ENCODE results near the gene PRELID3B. TPM values are rescaled to one million over a fixed set of nuclear protein-coding genes. Genes with fewer than 3 reads are reported as not detected.

The PRELID3B gene
- total RNA-seq, 1 experiment from 2014 or later: 83.4 TPM

DNA sequence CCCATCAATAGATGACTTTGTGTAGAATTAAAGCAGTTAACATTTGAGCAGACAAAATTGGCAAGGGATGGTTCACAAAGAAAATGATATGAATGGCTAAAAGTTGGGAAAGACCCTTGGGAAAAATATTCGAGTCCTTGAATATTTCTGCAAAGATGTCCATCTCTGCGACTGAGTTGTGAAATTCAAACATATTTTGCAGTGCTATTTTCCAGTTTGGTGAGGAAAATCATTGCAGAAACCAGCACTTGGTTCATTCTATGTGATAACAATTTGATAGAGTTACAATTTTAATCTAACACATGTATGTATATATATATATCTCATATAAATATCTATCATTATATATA lies 6.1 kb upstream of the PRELID3B start:
- POLR2A ChIA-PET (ENCODE audit: low non-redundant PET): no interaction called here
- intact Hi-C loops (cut with micrococcal nuclease; ENCODE audit: unreplicated experiment): no loop called here

GRCh38 chr20:59047938-59048680 lies 5.5 kb upstream of the PRELID3B start:
- no TSS peak for BruUV-seq (replicated peaks)
- TF ChIP-seq CTCF (conservative IDR thresholded peaks at IDR 0.05; ENCODE audit: low read depth, low read length) (no peak), EZH2 (IDR thresholded peaks at IDR 0.05; ENCODE audit: borderline replicate concordance, low read depth, low read length, poor library complexity, severe bottlenecking) (no peak)
- intact Hi-C loops (cut with micrococcal nuclease; ENCODE audit: unreplicated experiment): no loop called here

More for the DNA sequence above, 6.1 kb upstream of the PRELID3B start:
- DNase-seq (ENCODE audit: low spot score): no peak
- Histone ChIP-seq H3K4me1 (ENCODE audit: insufficient read depth, low read length, poor library complexity, severe bottlenecking) (no peaks in the 10 kb centered on the region), H3K4me3 (ENCODE audit: low read depth, low read length, poor library complexity, severe bottlenecking) (no peak overlapping the region), H3K27me3 (replicated peaks; ENCODE audit: insufficient read depth, low read depth, low read length, poor library complexity) (peaks cover 29% of the 10 kb centered on the region), H3K9me3 (ENCODE audit: low read depth, low read length, poor library complexity, severe bottlenecking) (no peaks in the 10 kb centered on the region), H3K36me3 (ENCODE audit: insufficient read depth, low read length, poor library complexity, severe bottlenecking) (no peaks in the 10 kb centered on the region), H3K27ac (ENCODE audit: low read depth, low read length, poor library complexity, severe bottlenecking) (no peak overlapping the region)
- BruUV-seq (replicated peaks): no TSS peak
- TF ChIP-seq EZH2 (IDR thresholded peaks at IDR 0.05; ENCODE audit: borderline replicate concordance, low read depth, low read length, poor library complexity, severe bottlenecking) (no peak), CTCF (conservative IDR thresholded peaks at IDR 0.05; ENCODE audit: low read depth, low read length) (no peak)
- CTCF ChIA-PET: no interaction called here

DNA sequence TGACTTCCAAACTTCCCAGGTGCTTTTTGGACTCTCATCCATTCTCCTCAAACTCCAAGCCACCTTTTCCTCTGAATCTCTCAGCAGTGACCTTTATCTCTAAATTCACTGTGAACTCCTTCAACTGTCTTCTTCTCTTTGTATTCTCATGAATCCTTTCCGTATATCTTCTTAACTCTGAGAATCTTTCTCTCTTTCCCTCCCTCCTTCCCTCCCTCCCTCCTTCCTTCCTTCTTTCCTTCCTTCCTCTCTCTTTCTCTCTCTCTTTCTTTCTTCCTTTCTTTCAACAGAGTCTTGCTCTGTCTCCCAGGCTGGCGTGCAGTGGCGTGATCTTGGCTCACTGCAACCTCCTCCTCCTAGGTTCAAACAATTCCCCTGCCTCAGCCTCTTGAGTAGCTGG lies 4.3 kb upstream of the PRELID3B start:
- BruUV-seq (replicated peaks): no TSS peak
- intact Hi-C loops (cut with micrococcal nuclease; ENCODE audit: unreplicated experiment): no loop called here
- Histone ChIP-seq H3K27me3 (replicated peaks; ENCODE audit: insufficient read depth, low read depth, low read length, poor library complexity) (peaks cover 11% of the 10 kb centered on the region), H3K27ac (ENCODE audit: low read depth, low read length, poor library complexity, severe bottlenecking) (no peak overlapping the region), H3K4me1 (ENCODE audit: insufficient read depth, low read length, poor library complexity, severe bottlenecking) (peaks cover 4% of the 10 kb centered on the region), H3K4me3 (ENCODE audit: low read depth, low read length, poor library complexity, severe bottlenecking) (no peak overlapping the region), H3K9me3 (ENCODE audit: low read depth, low read length, poor library complexity, severe bottlenecking) (no peaks in the 10 kb centered on the region), H3K36me3 (ENCODE audit: insufficient read depth, low read length, poor library complexity, severe bottlenecking) (no peaks in the 10 kb centered on the region)
- ChIA-PET CTCF (no interaction called here), POLR2A (ENCODE audit: low non-redundant PET) (no interaction called here)
- no peak for DNase-seq (ENCODE audit: low spot score)
- TF ChIP-seq CTCF (conservative IDR thresholded peaks at IDR 0.05; ENCODE audit: low read depth, low read length) (no peak), EZH2 (IDR thresholded peaks at IDR 0.05; ENCODE audit: borderline replicate concordance, low read depth, low read length, poor library complexity, severe bottlenecking) (no peak)

More at GRCh38 chr20:59047938-59048680, 5.5 kb upstream of the PRELID3B start:
- no peak for DNase-seq (ENCODE audit: low spot score)
- POLR2A ChIA-PET (ENCODE audit: low non-redundant PET): no interaction called here
- Histone ChIP-seq H3K27ac (ENCODE audit: low read depth, low read length, poor library complexity, severe bottlenecking) (no peak overlapping the region), H3K9me3 (ENCODE audit: low read depth, low read length, poor library complexity, severe bottlenecking) (no peaks in the 10 kb centered on the region), H3K4me1 (ENCODE audit: insufficient read depth, low read length, poor library complexity, severe bottlenecking) (peaks cover 2% of the 10 kb centered on the region), H3K4me3 (ENCODE audit: low read depth, low read length, poor library complexity, severe bottlenecking) (no peak overlapping the region), H3K36me3 (ENCODE audit: insufficient read depth, low read length, poor library complexity, severe bottlenecking) (no peaks in the 10 kb centered on the region), H3K27me3 (replicated peaks; ENCODE audit: insufficient read depth, low read depth, low read length, poor library complexity) (peaks cover 23% of the 10 kb centered on the region)
- CTCF ChIA-PET: no interaction called here
